Activated T-helper 17 cell treated with anti-CD3 and anti-CD28 coated beads, Interleukin-2, amount 50 U/mL, for 72 hours (primary cell): ENCODE results near the gene SPRYD7. TPM values are rescaled to one million over a fixed set of nuclear protein-coding genes. Genes with fewer than 3 reads are reported as not detected.
A peak's percentile ranks its signal among the peaks of the same experiment; 100 is the strongest.

Experiments
- ATAC-seq: fragments of 150-1000 bp; cut with Tn5 transposase; replicated peaks from 2 replicates; pipeline ENCODE4 v1.10.0; 2021; ENCODE audit warnings: mild to moderate bottlenecking, moderate library complexity
- H3K27ac Mint-ChIP-seq: one replicate; pipeline ENCODE4 v1.8.0; 2022; ENCODE audit warnings: mixed read lengths
- H3K27me3 Mint-ChIP-seq: one replicate; pipeline ENCODE4 v1.8.0; 2022; ENCODE audit warnings: mixed read lengths
- H3K36me3 Mint-ChIP-seq: one replicate; pipeline ENCODE4 v1.8.0; 2022; ENCODE audit warnings: low read depth, mild to moderate bottlenecking, mixed read lengths
- H3K4me1 Mint-ChIP-seq: one replicate; pipeline ENCODE4 v1.8.0; 2022; ENCODE audit warnings: mixed read lengths
- H3K4me3 Mint-ChIP-seq: one replicate; pipeline ENCODE4 v1.8.0; 2022; ENCODE audit warnings: mild to moderate bottlenecking, mixed read lengths
- H3K9me3 Mint-ChIP-seq: one replicate; pipeline ENCODE4 v1.8.0; 2022; ENCODE audit warnings: mixed read lengths
- total RNA-seq, 2 donors: library from RNA; stranded (reverse); gene quantifications; one replicate each; pipeline ENCODE4 v1.2.3, GENCODE V29; 2022

Gene SPRYD7, protein sequence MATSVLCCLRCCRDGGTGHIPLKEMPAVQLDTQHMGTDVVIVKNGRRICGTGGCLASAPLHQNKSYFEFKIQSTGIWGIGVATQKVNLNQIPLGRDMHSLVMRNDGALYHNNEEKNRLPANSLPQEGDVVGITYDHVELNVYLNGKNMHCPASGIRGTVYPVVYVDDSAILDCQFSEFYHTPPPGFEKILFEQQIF
- total RNA-seq, result 1 to 10 TPM; 3.6 to 5.3 TPM

DNA sequence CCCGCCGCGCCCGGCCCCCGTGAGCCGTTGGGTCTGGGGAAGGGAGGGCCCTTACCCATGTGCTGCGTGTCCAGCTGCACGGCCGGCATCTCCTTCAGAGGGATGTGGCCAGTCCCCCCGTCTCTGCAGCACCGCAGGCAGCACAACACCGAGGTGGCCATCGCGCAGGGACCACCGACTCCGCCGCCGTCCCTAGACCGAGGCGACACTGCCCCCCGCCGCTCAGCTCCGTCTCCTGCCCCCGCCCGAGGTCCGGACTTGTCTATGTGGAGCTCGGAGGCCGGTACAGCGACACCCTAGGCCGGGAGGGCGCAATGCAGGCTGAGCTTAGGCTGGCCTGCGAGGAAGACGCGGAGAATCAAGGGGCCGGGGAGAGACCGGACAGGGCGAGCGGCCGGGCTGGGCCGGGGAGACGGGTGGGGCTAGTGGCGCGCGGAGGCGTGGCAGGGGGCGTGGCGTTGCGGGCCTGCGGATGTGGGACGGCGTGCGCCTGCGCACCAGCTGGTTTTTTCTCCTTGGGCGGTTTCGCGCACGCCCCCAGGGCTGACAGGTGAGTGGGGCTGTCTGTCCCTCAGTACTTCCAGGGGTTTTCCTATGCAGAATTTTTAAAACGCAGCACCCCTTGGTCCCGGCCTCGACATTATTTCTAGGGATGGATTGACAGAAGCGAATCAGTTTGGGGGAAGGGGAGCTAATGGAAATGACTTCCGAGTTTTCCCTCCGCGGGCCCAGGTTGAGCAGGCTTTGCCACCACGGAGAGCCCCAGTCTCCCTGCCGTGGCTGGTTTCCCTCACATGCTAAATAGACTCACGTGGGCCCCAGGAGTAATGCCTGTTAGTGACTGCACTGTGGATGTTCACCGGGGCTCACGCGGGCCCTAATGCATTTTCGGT, at the start of gene SPRYD7:
Gene SPRYD7, minus strand, starts transcription at position 266 of the 893 bp plus-strand sequence. Its CDS starts 105 bp downstream, at position 161.
- no peaks in the 10 kb centered on the region for H3K27me3 Mint-ChIP-seq
- H3K36me3 Mint-ChIP-seq, result peaks cover 5% of the 10 kb centered on the region
- H3K27ac Mint-ChIP-seq, result peak within 1 kb of the TSS; percentile 82
- no peaks in the 10 kb centered on the region for H3K9me3 Mint-ChIP-seq
- H3K4me3 Mint-ChIP-seq, result peak within 1 kb of the TSS; percentile 84
- no peaks in the 10 kb centered on the region for H3K4me1 Mint-ChIP-seq
- ATAC-seq, result peak; percentile 97

DNA sequence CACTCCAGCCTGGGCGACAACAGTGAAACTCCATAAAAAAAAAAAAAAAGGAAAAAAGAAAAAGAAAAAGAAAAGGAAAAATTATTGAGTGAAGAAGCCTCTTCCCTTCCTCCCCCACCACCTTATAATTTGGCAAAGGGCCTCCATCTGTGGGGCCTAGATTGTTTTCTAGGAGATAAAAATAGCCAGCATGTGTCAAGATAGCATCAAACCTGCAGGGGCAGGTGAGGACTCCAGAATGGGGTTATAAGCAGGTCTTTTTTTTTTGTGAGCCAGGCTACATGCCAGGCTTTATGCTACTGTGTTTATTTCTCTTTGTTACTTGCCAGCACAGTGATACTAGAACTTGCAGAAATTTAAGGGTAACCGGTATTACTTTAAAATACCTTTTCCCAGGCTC, 49.0 kb upstream of the SPRYD7 start:
- Mint-ChIP-seq H3K9me3 (no peaks in the 10 kb centered on the region), H3K36me3 (no peaks in the 10 kb centered on the region), H3K4me1 (no peaks in the 10 kb centered on the region), H3K4me3 (no peak overlapping the region), H3K27ac (no peak overlapping the region), H3K27me3 (no peaks in the 10 kb centered on the region)
- no peak for ATAC-seq

DNA sequence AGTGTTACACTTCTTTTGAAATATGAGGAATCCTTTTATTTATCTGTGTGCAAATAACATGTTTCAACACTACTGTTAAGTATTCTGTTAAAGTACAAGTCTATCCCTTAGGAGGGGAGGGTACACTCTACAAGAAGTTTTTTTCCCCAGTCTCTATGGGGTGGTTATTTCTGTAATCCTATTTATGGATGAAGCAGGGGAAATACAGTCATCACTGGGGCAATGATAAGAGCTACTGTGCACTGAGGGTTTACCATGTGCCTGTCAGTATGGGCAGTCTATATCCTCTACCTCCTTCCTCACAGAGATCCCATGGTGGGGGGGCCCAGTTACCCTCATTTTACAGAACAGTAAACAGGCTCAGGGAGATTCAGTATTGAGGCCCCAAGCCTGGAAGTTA, 44.1 kb upstream of the SPRYD7 start:
- ATAC-seq, result no peak
- Mint-ChIP-seq H3K4me3 (no peak overlapping the region), H3K27ac (no peak overlapping the region), H3K9me3 (no peaks in the 10 kb centered on the region), H3K36me3 (no peaks in the 10 kb centered on the region), H3K4me1 (peaks cover 5% of the 10 kb centered on the region), H3K27me3 (no peaks in the 10 kb centered on the region)

DNA sequence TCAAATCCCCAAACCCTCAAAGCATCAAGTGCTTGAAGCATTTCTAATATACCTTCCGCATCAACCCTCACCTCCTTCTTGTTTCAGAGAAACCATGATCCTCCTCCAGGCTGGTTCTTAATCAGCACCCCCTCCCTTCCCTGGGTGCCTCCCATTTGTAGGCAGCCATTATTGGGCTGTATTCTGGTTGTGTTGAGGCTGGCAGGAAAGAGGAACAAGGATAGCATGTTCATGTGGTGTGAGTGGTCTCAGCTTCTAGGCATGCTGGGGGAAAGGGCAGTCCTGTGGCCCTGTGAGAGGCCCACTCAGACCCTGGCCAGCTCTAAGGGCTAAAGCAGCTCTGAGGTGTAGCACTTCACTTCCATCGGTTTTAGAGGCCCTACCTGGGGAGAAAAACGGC, 41.9 kb upstream of the SPRYD7 start:
- H3K27me3 Mint-ChIP-seq, result no peaks in the 10 kb centered on the region

DNA sequence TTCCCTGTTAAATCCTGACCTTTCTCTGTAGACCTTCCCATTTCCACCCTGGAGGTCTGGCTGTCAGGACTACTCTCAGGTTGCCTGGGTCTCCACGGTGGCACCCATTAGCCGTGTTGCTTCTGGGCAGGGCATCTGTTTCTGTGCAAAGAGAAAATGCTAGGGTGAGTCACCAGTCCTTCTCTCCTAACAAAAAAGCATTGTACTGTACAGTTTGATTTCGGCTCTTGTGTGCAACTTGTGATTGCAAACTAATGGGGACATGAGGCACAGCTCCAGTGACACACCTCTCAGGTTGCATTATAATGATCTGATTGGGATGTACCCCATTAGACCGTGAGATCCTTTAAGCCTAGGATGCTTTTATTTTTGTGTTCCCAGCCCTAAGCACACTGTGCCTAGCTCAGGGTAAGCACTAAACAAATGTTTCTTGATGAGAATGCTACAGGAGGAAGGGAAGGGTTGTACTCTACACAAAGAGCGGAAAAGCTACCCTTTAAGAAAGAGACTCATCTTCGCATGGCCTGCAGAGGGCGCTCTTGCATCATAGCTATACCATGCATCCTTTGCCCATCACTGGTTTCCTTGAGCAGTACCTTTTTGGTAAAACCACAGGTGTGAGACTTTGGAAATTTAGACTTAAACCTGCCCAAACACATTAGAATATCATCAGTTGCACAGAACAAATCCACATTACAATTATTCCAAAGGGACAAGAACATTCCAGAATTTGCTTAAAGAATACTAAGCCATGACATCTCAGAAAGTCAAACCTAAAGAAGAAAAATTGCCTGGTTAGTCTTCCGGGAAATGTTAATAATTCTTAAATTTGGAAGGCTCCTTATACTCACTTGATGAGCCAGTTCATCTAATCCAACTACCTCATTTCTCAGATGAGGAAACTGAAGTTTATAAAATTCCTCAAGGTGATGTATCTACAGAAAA, 40.4 kb upstream of the SPRYD7 start:
- ATAC-seq, result peak; percentile 81
- Mint-ChIP-seq H3K4me1 (peaks cover 5% of the 10 kb centered on the region), H3K4me3 (no peak overlapping the region), H3K9me3 (no peaks in the 10 kb centered on the region), H3K27ac (no peak overlapping the region), H3K27me3 (no peaks in the 10 kb centered on the region), H3K36me3 (no peaks in the 10 kb centered on the region)

More for the DNA sequence above, 41.9 kb upstream of the SPRYD7 start:
- no peak for ATAC-seq
- Mint-ChIP-seq H3K4me1 (peaks cover 5% of the 10 kb centered on the region), H3K27ac (peak overlapping the region; percentile 33), H3K9me3 (no peaks in the 10 kb centered on the region), H3K4me3 (no peak overlapping the region), H3K36me3 (no peaks in the 10 kb centered on the region)

DNA sequence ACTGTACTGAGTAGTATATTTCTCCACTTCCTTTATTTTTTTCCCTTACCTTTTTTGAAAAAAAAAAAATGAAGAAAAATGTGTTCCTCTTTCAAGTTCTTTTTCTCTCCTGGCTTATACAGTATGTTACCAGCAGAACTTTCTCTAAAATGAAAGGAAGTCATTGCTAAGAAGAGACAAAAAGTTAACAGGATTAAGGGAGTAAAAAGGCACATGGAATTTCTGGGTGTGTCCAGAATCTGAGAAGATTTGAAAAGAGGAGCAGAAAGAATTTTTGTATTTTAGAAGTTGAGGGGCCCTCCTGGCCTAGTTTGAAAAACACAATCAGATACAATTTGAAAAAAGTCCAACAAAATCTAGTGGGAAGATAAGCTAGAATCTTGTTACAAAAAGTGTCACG, 39.7 kb upstream of the SPRYD7 start:
- H3K9me3 Mint-ChIP-seq, result no peaks in the 10 kb centered on the region
- no peak overlapping the region for H3K27ac Mint-ChIP-seq
- no peaks in the 10 kb centered on the region for H3K27me3 Mint-ChIP-seq
- peaks cover 5% of the 10 kb centered on the region for H3K4me1 Mint-ChIP-seq
- ATAC-seq, result no peak
- H3K36me3 Mint-ChIP-seq, result no peaks in the 10 kb centered on the region
- no peak overlapping the region for H3K4me3 Mint-ChIP-seq

DNA sequence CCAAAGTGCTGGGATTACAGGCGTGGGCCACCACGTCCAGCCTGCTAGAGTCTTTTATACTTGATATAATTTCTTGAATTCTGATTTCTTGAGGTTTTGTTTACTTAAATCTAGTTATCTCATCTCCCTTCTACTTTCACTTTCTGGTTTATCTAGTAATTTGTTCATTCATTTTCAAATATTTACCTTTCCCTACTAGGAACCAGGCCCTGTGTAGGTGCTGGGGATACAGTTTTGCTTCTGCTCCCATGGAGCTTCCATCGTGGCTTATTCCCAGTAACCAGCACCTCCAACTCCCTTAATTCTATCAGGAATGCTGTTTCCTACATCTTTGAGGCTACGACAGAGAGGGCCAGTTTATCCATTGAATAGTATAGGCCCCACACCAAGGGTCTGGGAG, 36.6 kb upstream of the SPRYD7 start:
- no peak for ATAC-seq
- H3K36me3 Mint-ChIP-seq, result no peaks in the 10 kb centered on the region
- H3K4me3 Mint-ChIP-seq, result no peak overlapping the region
- H3K27ac Mint-ChIP-seq, result no peak overlapping the region
- no peaks in the 10 kb centered on the region for H3K9me3 Mint-ChIP-seq
- H3K27me3 Mint-ChIP-seq, result no peaks in the 10 kb centered on the region
- H3K4me1 Mint-ChIP-seq, result peaks cover 5% of the 10 kb centered on the region

DNA sequence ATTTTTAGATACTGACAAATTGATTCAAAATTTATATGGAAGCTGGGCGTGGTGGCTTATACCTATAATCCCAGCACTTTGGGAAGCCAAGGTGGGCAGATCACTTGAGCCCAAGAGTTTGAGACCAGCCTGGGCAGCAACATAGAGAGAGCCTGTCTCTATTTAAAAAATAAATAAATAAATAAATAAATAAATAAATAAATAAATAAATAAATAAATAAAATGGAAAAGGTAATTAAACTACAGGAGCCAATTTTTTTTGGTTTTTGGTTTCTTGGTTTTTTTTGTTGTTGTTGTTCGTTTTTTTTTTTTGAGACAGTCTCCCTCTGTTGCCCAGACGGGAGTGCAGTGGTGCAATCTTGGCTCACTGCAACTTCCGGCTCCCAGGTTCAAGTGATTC, 31.3 kb upstream of the SPRYD7 start:
- Mint-ChIP-seq H3K27me3 (no peaks in the 10 kb centered on the region), H3K4me3 (no peak overlapping the region), H3K9me3 (peaks cover 5% of the 10 kb centered on the region), H3K4me1 (no peaks in the 10 kb centered on the region), H3K36me3 (peaks cover 15% of the 10 kb centered on the region), H3K27ac (no peak overlapping the region)
- no peak for ATAC-seq

DNA sequence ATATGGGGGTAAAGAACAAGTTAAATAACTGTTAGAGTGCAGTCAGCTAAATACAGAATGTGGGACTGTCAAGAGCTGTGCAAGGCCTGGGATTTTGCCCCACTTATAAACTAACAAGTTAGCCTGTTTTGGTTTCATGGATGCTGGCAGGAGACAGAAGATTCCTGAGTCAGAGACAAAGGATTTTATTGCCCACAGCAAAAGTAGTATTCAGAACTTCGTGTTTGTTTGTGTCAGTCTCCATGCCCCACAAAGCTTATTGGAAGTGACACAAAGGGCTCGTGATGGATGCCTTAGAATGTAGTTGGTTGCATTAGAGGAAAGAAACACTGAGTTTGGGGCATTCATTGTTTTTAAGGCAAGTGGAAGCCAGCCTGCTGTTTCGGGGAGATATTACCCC, 22.2 kb upstream of the SPRYD7 start:
- Mint-ChIP-seq H3K36me3 (peaks cover 14% of the 10 kb centered on the region), H3K27ac (no peak overlapping the region), H3K27me3 (no peaks in the 10 kb centered on the region), H3K9me3 (peaks cover 3% of the 10 kb centered on the region), H3K4me3 (no peak overlapping the region), H3K4me1 (no peaks in the 10 kb centered on the region)
- no peak for ATAC-seq

DNA sequence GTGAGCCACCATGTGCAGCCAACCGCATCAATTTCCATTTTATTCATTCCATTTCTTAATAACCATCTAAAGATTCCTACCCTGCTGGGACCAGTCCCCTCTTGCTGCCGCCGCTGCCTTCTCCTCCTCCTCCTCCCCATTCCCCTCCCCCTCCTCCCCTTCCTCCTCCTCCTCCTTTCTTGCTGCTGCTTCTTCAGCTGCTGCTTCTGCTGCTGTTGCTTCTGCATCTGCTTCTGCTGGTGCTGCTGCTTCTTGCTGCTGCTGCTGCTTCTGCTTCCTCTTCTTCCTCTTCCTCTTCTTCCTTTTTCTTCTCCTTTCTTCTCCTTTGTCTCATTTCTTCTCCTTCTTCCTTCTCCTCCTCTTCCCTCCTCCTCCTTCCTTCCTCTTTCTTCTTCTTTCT, 20.0 kb upstream of the SPRYD7 start:
- H3K4me3 Mint-ChIP-seq, result no peak overlapping the region
- H3K27me3 Mint-ChIP-seq, result no peaks in the 10 kb centered on the region
- H3K4me1 Mint-ChIP-seq, result no peaks in the 10 kb centered on the region
- no peak overlapping the region for H3K27ac Mint-ChIP-seq
- H3K36me3 Mint-ChIP-seq, result peaks cover 10% of the 10 kb centered on the region
- peaks cover 3% of the 10 kb centered on the region for H3K9me3 Mint-ChIP-seq
- ATAC-seq, result no peak

DNA sequence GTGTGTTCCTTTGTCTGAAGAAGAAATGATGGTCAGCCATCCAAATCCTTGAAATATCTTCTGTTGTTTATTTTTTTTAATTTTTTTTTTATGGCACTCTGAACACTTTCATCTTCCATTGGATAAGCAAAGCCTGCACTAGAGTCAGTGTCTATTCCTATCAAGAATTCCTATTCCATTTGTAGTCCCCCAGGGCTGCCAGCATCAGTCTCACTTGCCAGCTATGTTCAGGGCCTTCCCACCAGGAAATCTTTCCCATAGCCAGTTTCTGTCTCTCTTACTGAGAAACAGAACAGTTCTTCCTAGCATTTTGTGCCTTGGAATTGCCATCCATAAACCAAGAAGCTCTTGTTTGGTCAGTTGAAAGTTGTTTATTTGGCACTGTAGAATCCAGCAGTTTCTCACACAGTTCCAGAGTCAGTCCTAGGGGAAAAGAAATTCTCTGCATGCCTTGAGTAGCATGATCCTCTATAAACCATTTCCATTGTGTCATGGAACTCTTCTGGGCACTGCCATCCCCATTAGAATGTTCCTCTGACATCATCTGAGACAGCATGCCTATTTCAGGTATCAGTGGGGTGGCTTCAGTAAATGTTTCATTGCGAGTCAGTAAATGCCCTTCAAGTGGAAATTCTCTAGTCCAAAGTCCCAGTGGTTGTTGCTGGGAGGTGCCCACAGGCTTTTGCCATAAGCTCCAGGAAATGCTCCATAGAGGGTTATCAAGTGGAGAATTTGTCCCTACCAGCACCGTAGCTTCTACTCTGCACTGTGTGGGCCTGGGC, 18.7 kb upstream of the SPRYD7 start:
- H3K36me3 Mint-ChIP-seq, result no peaks in the 10 kb centered on the region
- no peak for ATAC-seq
- H3K4me1 Mint-ChIP-seq, result no peaks in the 10 kb centered on the region
- no peak overlapping the region for H3K4me3 Mint-ChIP-seq
- no peaks in the 10 kb centered on the region for H3K9me3 Mint-ChIP-seq
- H3K27ac Mint-ChIP-seq, result no peak overlapping the region
- H3K27me3 Mint-ChIP-seq, result no peaks in the 10 kb centered on the region

DNA sequence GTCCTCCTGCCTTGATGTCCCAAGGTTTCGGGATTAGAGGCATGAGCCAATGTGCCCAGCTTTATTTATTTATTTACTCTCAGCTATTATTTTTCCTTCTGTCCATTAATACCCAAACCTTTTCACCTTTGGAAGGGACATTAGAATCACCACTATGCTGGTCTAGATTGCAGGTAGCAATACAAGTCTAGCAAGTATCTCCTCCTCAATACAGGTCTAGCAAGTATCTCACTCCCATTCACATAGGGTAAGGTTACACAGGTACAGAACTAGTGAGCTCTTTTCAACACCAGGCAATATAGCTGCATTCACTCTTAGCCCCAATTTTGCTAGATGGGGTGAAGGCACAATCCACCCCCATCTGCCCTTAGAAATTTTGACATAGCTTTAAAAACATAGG, 17.4 kb upstream of the SPRYD7 start:
- H3K4me3 Mint-ChIP-seq, result no peak overlapping the region
- H3K4me1 Mint-ChIP-seq, result no peaks in the 10 kb centered on the region
- no peaks in the 10 kb centered on the region for H3K9me3 Mint-ChIP-seq
- no peaks in the 10 kb centered on the region for H3K27me3 Mint-ChIP-seq
- no peak overlapping the region for H3K27ac Mint-ChIP-seq
- H3K36me3 Mint-ChIP-seq, result no peaks in the 10 kb centered on the region
- ATAC-seq, result no peak

DNA sequence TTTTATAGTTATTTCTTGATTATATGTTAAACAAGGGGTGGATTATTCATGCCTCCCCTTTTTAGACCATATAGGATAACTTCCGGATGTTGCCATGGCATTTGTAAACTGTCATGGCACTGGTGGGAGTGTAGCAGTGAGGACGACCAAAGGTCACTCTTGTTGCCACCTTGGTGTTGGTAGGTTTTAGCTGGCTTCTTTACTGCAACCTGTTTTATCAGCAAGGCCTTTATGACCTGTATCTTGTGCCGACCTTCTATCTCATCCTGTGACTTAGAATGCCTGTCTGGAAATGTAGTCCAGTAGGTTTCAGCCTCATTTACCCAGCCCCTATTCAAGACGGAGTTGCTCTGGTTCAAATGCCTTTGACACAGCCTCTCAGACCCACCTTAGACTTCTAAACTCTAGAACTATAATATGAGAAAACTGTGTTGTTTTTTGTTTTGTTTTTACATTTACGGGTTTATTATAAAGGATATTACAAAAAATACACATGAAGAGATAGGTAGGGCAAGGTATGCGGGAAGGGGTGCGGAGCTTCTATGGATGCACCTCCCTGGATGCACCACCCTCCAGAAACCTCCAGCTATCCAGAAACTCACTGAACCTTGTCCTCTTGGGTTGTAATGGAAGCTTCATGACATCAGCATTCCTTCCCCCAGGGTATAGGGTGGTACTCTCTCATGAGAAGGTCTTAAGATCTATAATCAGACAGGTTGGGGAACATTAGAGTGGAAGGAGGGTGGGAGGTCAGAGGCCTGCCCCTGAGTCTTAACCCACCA, 15.8 kb upstream of the SPRYD7 start:
- no peak for ATAC-seq
- Mint-ChIP-seq H3K4me3 (no peak overlapping the region), H3K36me3 (no peaks in the 10 kb centered on the region), H3K9me3 (no peaks in the 10 kb centered on the region), H3K27ac (no peak overlapping the region), H3K27me3 (no peaks in the 10 kb centered on the region), H3K4me1 (no peaks in the 10 kb centered on the region)
